ENCODE data around the gene PPIB.
A peak's percentile ranks its signal among the peaks of the same experiment; 100 is the strongest.

Gene PPIB

DNA sequence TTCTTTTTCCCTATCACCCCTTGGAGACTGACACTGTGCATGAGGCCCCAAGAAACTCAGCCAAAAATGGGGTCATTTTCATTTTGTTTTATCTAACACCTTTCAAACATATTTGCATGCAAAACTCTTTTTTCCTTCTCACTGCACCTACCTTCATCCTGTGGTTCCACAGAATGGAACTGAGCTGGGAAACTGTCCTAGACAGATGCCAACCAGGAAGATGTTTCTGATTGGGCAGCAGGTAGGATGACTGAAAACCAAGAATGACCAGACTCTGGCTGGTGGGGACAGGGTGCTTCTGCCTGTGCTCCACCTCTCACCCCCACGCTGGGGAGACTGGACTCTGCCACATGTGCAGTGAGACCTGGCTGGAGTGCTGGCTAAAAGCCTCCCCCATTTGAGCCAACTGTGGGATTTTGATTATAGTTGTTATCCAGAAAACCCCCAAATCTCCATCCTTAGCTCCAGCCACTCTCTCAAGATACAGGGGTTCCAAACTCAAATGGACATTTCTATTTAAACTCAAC, 5.2 kb downstream of the PPIB start:
- no peak for DNase-seq

DNA sequence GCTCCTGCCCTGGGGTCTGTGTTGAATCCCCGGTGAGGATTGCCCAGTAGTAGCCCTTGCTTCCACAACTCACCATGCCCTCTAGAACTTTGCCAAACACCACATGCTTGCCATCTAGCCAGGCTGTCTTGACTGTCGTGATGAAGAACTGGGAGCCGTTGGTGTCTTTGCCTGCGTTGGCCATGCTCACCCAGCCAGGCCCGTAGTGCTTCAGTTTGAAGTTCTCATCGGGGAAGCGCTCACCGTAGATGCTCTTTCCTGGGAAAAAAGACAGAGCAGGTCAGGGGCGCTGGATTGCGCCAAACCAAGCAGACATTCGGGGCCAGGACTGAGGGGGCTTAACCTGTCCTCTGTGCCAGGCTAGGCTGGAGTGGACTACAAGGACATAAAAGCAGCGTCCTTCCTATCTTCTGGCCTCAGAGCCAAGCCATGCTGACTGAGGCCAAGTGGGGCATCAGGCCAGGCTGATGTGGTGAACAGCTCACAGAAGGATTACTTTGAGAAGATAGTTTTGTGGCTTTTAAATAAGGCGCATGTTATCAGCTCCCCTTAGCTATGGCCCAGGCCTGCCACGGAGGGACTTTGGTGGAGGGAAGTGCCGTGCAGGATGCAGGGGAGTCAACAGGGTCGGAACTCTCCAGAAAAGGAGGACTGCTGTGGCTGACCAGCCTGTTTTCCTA, 6.0 kb downstream of the PPIB start:
- no peak for DNase-seq

DNA sequence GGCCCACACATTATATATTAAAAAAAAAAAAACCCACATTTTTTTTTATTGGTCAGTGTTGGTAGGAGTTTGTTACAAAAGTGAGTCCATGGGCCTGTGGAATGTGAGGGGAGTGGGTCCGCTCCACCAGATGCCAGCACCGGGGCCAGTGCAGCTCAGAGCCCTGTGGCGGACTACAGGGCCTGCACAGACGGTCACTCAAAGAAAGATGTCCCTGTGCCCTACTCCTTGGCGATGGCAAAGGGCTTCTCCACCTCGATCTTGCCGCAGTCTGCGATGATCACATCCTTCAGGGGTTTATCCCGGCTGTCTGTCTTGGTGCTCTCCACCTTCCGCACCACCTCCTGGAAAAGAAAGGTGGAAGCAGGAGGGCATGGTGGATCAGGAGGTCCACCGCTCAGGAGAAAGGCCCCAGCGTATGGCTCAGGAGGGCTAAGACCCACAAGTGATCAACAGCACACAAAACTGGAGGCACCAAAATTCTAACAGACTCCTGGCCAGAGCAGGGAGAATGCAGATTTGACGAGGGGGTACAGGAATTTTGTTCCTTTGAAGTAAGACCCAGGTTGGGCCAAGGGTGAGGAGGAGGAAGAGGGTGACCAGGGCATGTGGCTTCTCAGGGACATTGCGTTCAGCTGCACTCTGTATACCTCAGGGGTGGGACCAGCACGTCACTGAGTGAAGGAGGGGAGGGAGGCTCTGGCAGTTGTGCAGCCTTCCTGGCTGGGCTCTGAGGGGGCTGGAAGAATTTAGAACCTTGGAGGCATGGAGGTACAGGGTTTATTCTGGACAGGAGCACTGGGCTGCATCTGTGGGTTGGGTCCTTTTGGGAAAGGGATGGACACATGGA, 6.8 kb downstream of the PPIB start:
- no peak for DNase-seq

DNA sequence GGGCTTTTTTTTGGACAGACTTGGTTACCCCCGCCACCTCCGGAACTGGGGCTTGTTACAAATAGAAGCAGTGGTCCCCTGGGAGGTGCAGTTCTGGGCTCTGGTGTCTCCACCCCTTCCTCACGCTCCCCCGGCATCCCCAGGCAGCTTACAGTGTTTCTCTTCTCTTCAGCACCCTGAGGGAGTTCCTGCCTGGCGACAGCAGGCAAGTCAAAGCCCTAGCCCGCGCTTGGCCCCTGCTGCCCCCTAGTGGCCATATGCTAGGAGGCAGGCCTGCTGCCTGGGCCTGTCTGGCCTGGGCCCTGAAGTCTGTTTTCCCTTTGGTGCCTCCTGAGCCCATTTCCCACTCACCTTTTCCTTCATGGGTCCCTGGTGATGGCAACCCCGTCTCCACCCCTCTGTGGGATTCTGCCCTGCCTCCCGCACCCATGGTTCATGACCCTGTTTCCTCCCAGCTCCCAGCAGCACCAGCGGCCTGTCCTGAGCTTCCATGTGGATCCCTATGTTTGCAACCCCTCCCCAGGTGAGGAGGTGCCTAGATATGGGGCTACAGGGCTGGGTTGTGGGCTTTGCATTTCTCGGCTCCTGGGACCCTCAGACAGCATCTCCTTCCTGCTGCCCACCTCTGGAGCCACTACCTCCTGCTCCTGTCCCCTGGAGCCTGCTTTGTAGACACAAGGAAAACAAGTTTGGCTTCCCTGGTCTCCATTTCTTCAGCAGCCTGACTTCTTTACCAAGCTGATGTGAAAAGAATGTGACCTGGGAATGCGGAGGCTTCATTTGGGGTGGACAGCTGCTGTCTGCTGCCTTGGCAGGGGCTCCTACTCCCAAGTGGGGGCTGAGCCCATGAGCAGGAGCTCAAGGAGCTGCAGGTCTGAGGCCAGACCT, 9.1 kb downstream of the PPIB start:
- DNase-seq, result peak; percentile 85

DNA sequence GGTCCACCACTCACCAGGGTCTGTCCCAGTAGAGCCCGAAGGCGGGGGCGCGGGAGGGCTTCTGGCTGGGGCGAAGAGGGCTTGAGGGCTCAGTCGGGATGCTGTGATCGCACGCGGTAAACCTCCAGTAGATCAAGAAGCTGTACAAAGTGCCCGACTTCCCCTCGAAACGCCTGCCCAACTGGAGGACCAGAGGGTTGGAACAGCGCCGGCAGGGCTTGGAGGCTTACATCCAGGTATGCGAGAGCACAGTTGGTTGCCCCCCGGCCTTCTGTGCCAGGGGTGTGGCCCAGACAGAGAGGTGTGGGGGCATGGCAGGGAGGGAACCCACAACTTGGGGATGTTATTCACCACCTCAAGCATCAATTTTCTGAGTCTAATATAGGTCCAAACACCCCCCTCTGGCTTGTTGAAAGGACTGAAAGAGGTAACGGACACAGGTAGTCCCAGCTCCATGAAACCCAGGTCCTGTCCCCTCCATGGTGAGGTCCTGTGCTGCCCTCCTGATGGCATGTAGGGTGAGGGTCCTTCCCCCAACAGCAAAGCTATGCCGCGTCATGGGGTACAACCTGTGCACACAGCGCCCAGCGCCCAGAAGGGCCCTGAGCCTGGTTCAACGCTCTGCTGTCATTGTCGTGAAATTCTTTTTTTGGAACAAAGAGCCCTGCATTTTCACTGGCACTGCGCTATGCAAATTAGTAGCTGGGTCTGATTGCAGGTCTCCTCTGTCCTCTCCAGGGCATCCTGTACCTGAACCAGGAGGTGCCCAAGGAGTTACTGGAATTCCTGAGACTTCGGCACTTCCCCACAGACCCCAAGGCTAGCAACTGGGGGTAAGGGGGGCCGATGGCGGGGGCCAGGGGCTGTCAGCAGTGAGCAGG, 10.1 kb downstream of the PPIB start:
- DNase-seq, result no peak

DNA sequence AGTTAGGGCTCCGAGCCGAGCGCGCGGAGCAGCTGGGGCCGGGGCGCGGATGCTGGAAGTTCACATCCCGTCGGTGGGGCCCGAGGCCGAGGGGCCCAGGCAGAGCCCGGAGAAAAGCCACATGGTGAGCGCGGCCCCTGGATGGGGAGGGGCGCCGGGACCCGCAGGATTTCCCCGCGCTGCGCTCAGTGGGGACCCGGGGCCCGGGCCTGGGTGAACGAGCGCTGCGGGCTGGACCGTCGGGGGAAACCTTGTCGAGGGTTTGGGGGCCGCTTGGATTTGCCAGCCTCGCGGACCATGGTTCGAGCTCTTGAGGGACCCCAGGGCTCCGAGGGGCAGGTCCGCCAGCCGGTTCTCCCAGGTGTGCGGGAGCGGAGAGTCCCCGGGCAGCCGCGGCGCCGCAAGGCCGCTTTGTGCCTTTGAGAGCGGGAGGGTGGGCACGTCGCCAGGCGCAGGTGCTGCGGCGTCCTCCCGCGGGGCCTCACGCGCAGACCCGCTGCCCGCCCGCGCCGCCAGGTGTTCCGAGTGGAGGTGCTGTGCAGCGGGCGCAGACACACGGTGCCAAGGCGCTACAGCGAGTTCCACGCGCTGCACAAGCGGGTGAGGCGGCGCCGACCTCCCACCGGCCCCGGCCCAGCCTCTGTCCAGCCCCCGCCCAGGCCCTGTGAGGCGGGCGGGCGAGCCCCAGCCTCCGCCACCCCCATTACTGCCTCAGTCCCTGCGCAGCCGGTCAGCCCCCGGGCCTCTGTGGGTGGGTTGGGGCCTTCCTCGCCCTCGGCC, 10.9 kb downstream of the PPIB start, which contains the start of gene SNX22:
TSS of gene SNX22 (plus strand) at position 5 of the 780 bp plus-strand sequence. CDS start at position 50, 45 bp downstream.
- peak; percentile 7 for DNase-seq

DNA sequence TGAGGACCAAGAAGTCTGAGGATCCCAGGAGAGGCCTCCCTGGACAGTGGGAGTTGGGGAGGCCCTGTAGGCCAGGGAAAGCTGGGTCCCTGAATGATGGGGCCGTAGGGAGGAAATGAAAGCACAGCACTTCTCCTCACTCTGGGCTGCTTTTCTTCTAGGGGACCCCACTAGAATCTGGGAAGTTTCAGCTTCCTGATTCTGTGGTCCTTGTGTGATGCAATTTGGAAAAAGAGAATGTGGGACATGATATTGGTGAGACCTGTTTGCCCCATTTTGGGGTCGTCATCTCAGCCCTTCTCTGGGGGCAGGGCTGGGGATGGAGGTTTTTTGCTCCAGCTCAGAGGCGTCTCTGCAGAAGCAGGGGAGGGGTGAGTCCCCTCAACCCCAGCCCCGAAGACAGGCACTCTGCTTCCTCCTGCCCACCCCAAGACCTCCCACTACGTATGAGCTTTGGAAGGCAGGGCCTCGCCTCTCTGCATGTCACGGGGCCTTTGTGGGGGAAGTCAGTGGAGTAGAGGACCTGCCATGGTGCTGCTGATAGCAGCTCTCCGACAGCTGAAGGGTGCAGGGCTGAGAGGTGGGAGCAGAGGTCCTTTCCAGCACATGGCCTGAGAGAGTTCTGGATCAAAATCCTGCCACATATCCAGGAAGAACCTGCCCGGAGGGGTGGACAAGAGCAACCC, 12.8 kb downstream of the PPIB start:
- no peak for DNase-seq

DNA sequence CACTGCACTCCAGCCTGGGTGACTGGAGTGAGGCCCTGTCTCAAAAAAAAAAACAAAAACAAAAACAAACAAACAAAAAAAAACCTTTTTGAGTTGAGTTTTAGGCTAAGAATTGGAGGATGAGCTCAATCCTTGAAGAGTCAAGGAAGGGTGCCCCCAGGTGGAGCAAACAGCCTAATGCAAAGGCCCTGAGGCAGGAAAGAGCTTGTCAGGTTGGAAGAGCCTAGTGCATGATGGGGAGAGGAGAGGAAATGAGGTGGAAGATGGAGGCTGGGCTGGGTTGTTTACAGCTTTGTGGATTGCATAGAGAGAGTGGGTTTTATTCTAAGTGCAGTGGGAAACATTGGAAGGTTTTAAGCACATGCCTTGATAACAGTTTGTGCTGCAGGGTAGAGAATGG, 13.4 kb downstream of the PPIB start:
- no peak for DNase-seq

DNA sequence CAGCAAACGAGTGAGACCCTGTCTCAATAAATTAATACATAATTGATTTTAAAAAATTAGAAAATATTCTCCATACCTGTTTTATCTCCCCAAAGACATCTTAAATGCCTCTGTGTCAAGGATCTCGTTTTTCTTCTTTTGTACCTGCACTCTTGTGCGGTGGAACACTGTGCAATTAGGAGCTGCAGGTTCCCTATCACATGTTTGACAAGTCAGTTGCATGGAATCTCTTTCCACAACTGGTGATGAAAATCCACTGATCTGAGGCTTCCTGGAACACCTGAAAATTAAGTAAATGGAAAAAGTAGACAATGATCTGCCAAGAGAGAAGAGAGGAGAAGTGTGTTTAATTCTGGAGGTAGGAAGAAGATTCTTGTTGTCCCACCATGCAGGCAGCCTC, 14.2 kb downstream of the PPIB start:
- no peak for DNase-seq

DNA sequence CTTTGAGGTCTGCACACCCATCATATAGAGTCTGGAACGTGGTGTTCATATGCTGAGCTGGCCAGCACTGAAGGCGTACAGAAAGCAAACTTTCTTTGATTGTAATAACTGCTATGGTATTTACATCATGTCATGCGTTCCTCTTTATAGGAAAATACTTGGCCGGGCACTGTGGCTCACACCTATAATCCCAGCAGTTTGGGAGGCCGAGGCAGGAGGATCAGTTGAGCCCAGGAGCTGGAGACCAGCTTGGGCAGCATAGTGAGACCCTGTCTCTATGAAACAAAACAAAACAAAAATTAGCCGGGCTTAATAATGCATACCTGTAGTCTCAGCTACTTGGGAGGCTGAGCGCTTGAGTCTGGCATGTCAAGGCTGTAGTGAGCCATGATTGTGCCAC, 14.7 kb downstream of the PPIB start:
- DNase-seq, result no peak

DNA sequence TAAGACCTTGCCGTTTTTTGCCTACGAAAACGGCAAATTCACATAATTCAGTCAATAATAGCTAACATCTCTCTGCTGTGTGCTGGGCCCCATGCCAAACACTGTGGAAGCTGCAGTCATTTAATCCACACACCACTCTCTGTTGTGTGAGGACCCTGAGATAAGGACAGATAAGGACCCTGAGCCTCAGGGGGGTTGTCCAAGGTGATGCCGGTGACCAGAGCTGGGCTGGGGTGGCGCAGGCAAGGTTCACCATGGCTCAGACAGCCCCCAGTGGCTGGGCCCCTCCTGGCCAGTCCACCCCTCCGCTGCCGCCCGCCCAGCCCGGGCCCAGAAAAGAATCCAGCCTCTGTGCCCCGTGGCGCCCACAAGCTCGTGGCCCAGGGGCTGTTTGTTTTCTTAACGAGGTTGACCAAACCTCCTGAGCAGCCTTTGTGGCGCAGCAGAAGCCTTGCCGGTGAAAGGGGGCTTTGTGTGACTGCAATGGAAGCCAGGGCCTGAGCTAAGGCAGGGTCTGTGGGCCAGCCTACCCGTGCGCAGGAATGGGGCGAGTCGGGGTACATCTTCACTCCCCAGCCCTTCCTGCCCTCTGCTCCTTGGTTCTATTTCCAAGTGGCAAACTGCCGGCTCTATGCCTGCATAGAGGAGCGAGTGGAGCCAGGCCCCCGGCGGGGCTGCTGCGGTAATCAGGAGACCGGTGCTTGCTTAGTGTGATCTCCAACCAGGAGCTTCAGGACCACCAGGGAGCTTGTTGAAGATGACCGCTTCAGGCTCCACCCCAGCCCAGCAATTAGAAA, 15.7 kb downstream of the PPIB start:
- no peak for DNase-seq

DNA sequence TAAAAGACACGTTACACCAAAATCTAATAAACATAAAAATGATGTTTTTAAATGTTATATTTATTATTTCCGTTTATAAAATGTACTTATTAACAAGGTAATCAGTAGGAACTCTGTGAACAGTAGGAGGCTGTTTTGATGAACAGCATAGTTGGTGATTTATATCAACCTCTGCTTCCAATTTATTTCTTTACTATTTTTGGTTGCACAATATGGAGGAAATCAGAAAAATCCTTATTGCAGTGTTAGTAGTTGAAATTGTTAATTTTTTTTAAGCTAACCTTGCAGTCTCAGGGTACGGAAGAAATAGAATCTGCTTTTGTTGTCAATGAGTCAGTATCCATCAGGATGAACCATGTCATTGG, 16.3 kb downstream of the PPIB start:
- no peak for DNase-seq

DNA sequence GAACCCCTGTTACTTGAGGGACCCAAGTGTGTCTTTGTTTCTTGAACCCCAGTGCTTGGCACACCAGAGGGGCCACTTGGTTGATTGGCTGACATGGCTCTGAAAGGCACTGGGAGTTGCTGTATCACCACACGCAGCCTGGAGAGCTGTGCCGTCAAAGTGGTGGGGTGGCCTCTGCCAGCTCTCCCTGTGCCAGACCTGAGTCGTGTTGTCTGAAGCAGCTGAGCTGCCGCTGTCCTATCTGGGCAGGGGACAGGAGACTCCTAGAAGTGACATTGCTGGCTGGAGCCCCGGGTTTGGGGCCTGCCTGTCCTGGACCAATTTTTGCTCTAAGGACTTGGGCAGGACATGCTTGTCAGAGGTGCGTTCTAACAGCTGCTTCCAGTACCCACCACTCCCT, 16.8 kb downstream of the PPIB start:
- DNase-seq, result no peak

DNA sequence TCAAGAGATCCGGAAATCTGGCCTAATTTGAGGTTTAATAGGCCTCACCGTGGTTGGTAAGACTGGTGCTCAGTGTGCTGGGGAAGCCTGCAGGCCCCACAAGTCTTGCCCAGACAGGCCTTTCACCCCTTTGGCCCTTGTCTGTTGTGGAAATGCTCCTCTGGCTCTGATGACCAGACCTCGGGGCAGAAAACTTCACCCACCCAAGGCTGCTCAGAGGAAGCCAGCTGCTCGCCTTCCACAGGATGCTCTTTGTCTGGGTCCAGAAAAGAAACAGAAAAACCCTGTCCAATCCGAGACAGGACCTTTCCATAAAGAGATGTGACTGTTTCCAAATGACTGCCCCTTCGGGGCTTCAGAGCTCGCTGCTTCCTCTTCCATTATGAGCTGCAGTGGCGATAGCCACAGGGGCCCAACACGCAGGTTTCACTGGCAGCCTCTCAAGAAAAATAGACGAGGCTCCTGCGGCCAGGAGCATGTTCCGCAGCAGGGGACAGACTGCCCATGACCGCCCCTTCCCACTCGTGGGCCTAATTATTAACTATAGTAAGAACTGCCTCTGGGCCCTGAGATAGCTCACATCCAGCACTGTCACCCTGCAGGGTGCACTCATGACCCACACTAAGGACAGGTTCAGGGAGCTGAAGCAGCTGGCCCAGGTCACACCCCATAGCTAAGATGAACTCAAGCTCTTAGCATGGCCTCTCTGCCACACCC, 18.1 kb downstream of the PPIB start:
- DNase-seq, result no peak

DNA sequence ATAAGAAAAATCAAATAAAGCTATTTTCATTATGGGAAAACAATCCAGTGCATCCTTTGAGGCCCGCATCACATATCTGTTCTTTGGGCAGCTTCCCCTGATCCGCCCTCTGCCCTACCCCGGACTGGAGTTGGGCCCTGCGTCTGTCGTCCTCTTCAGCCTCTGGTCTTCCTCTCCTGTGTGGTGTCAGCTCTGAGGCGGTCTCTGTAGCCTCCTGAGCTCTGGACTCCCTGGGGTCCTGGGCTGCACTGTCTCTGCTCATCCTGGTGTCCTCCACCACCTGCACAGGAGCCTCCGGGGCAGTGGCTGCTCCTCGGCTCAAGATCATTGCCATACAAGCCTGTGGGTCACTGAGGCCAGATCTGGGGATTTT, 18.6 kb downstream of the PPIB start:
- DNase-seq, result no peak

DNA sequence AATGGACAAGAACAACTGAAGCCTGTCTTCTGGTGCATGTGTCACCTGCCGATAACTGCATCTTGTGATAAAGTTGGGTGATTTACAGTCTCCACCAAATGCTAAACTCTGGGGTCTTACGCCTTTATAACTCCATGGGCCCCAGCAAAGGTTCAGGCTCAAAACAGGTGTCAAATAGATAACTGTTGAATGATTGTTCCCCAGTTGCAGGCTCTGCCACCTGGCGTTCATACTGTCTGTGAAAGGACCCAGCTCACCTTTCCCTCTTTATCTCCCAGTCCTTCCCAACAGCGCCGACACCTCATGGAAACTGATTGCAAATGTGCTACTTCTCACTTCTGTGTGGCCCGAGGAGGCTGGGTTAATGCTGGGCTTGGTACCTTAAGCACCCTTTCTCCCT, 19.5 kb downstream of the PPIB start:
- DNase-seq, result no peak

DNA sequence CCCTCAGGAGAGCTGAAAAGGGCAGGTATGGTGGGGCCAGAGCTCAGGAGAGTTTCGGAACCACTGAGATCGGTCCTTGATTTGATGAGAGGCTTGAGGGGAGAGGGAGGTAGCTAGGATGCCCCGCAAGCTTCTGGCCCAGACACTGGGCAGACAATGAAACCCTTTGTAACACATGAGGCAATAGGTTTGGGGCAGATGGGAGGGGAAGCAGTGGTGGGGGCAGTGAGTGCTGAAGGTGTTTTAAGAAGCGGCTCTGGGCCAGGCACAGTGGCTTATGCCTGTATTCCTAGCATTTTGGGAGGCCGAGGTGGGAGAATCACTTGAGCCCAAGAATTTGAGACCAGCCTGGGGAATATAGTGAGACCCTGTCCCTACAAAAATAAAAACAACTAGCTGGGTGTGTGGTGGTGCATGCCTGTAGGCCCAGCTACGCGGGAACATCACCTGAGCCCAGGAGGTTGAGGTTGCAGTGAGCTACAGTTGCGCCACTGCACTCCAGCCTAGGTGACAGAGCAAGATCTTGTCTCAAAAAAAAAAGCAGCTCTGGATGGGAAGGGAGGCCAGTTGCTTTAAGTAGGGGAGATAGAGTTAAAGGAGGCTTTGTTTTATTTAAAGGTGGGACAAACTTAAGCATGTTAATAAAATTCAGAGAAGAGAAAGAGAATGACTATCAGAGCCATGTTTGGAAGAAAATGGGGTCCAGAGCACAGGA, 20.9 kb downstream of the PPIB start:
- no peak for DNase-seq

DNA sequence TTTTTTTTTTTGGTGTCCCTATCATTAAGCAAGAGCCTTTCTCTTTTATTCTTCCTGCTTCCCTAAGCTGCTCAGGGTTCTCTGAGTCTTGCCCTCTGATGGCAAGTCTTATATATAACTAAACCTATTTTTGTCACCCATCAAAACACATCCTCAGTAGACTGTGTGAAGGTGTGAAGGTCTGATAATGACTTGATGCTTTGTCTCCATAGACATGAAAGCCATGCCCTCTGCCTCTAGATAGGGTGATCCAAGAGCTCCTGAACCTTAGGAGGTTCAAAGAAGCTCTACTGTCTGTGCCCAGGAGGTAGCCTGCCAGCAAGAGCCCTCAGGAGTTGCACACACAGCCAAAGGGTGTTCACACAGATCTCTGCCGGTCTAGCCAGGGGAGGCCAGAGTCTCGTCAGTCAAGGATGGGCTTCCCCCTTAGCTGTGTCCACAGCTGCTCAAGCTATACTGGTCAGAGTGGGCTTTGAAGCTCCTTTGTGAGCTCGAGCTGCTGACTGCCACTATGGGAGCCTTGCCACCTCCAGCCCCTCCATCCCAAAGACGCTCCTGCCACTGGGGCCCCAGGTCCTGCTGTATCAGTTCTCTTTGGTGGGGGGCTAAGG, 24.4 kb downstream of the PPIB start:
- no peak for DNase-seq

Measured in effector CD8-positive, alpha-beta T cell (primary cell).